Measurements from ENCODE around the gene CSMD2.

GRCh38 chr1:33636209-33636608, 528.8 kb downstream of the CSMD2 start:
- TF ChIP-seq CTCF (IDR thresholded peaks at IDR 0.05; ENCODE audit: low read length) = no peak
- TF ChIP-seq EZH2 (optimal IDR thresholded peaks at IDR 0.05; ENCODE audit: low read depth, low read length) = no peak
- TF ChIP-seq EZH2phosphoT487 (IDR thresholded peaks at IDR 0.05; ENCODE audit: low read length) = no peak

Data from MM.1S (cell line).